ENCODE data around the gene RAP1GAP.

Gene RAP1GAP
- long read RNA-seq, donor 1, partial matches to known transcripts: 0 of 2 reads
- long read RNA-seq, donor 1, other reads (novel, unspliced or antisense): 0 of 2 reads
- long read RNA-seq, donor 2: 0 reads
- long read RNA-seq, donor 3, partial matches to known transcripts: 0 of 1 reads
- long read RNA-seq, donor 3, other reads (novel, unspliced or antisense): 0 of 1 reads
- long read RNA-seq, donor 4, partial matches to known transcripts: 0 of 1 reads
- long read RNA-seq, donor 4, other reads (novel, unspliced or antisense): 0 of 1 reads
- long read RNA-seq, donor 5, partial matches to known transcripts: 9 of 9 reads
- long read RNA-seq, donor 5, other reads (novel, unspliced or antisense): 0 of 9 reads
- long read RNA-seq, donor 6, partial matches to known transcripts: 0 of 2 reads
- long read RNA-seq, donor 6, other reads (novel, unspliced or antisense): 0 of 2 reads
- long read RNA-seq, donor 7, partial matches to known transcripts: 0 of 2 reads
- long read RNA-seq, donor 7, other reads (novel, unspliced or antisense): 0 of 2 reads
- long read RNA-seq, donor 8: 0 reads

DNA sequence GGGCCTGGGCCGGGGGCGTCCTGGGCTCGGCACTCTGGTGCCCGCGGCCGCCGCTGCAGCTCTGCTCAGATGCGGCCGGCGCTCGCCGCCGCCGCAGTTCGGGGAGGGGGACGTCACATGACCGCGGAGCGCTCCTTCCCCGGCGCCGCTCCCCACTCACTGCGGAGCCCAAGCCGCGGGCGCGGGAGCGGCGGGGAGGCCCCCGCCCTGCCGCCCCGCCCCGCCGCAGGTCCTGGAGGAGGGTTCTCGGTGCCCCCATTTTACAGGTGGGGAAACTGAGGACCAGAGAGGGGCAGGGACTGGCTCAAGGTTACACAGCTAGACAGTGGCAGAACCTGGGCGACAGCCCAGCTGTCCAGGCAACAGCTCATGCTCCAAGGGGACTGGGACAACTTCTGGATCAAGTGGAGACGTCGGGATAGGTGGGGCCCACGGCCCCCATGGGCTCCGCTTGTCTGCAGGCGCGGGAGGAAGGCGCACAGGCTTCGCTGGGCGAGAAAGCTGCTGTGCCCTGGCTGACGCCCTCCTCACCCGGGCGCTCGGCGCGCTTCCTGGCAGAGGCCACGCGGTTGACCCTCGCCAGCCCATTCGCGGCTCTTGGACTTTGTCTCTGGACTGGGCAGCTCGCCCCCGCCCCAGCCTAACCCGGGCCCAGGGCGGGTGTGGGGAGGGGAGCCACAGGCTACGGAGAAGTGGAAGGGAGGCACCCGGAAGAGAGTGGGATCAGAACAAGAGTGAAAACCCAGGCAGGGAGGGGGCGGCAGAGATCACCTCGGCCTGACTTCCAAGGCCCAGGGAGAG lies at the start of gene RAP1GAP:
RAP1GAP (minus strand) TSS at position 100 of the 801 bp plus-strand sequence. CDS start 49,325 bp downstream, outside the sequence.
- peak; percentile 74 for DNase-seq

DNA sequence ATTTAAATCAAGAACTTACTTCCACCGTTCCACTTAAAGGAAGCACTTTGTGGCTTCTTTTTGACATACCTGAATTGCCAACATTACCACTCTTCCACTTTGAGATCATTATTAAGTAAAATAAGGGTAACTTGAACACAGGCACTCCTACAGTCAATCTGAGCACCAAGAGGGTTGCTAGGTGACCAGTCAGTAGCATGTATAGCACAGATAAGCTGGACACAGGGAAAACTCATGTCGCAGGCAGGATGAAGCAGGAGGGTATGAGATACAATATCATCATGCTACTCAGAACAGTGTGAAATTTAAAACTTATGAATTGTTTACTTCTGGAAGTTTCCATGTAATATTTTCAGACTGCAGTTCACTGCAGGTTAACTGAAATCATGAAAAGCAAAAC lies 47.0 kb upstream of the RAP1GAP start:
- no peak for DNase-seq

GRCh38 chr1:21707891-21708290 lies 38.7 kb upstream of the RAP1GAP start:
- DNase-seq: no peak

DNA sequence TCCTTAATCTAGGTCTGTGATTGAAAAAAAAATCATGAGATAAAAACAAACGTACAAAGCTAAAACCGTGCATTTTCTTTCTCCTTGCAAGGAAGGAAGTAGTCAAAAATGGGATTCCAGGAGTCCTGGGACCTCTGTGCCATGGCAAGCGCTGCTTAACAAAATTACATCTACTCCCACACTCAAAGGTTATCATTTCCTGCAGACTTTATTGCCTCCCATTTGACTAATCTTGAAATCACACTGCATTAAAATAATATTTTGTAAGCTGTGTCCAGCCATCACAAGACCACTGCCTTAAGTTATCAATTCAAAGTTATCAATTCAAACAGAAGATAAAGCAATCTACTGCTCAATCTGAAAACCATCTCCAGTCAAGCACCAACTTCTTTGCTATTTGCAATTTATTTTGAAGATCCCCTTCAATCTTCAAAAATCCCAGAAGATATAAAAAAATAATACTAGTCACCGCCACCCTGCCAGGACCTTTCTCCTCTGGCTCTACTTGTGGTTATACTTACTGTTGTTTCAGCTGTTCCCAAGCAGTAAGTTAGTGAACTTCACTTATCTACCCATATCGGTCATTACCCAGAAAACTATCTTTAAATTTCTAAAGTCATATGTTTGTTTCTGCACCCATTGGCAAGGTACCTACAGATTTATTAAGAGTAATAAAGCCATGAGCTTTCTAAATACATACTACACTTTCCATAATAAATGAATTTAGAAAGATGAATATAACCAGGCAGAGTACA lies 38.1 kb upstream of the RAP1GAP start:
- no peak for DNase-seq

DNA sequence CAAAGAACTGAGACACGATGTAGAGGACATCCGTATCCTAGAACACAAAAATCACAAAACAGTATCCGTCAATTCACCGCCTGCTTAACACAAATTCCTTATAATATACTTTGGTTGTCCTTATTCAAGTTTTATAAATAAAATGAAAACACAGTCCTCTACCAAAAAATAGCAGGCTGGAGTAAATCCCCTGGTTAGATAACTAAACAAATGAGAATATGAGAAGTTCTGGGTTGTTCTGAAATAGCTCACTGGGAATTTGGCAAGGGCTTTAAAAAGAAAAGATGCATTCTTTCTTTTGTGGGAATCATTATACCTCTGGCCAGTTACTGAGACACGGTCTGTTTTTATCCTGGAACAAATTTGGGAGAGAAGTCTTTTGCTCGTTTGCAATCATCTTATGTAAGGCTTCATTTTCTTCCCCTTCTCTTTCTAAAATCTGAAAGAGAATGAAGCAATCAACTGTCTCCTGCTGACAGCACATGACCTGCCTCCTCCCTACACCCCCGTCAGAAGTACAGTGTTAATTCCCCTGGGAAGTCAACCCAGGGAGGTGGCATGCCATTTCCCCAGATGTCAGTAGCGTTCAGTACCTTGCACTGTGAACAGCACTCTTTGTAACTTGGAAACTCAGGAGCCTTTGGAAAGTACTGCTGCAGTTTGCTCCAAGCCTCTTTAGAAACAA lies 37.1 kb upstream of the RAP1GAP start:
- no peak for DNase-seq

GRCh38 chr1:21705303-21705980 lies 36.3 kb upstream of the RAP1GAP start:
- DNase-seq: no peak

DNA sequence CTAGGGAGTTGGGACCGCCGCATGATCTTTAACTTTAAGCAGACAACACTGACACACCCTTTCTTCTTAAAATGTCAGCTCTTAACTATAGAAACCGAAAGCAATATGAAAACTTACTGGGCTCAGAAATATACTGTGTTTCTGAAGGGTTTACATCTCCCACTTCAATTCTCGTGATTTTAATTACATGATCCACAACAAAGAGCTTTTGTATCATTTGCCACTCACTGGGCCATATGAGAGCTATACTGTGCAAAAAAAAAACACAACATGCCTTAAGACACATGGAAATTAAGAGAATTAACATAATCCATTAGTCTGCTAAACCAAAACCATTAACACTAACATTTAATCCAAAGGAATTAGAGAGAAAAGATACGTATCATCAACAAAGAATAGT lies 35.0 kb upstream of the RAP1GAP start:
- no peak for DNase-seq

- DNase-seq: no peak
Measured at GRCh38 chr1:21703318-21703963, 34.3 kb upstream of the RAP1GAP start.

GRCh38 chr1:21702780-21703179 lies 33.6 kb upstream of the RAP1GAP start:
- no peak for DNase-seq

- no peak for DNase-seq
Measured at GRCh38 chr1:21701401-21701800, 32.2 kb upstream of the RAP1GAP start.

- DNase-seq: no peak
Measured at GRCh38 chr1:21700094-21700493, 30.9 kb upstream of the RAP1GAP start.

- no peak for DNase-seq
Measured at GRCh38 chr1:21696931-21697330, 27.8 kb upstream of the RAP1GAP start.

GRCh38 chr1:21693732-21694131 lies 24.6 kb upstream of the RAP1GAP start:
- DNase-seq: no peak

GRCh38 chr1:21691739-21692138 lies 22.6 kb upstream of the RAP1GAP start:
- DNase-seq: no peak

- no peak for DNase-seq
Measured at GRCh38 chr1:21689661-21690372, 20.7 kb upstream of the RAP1GAP start.

DNA sequence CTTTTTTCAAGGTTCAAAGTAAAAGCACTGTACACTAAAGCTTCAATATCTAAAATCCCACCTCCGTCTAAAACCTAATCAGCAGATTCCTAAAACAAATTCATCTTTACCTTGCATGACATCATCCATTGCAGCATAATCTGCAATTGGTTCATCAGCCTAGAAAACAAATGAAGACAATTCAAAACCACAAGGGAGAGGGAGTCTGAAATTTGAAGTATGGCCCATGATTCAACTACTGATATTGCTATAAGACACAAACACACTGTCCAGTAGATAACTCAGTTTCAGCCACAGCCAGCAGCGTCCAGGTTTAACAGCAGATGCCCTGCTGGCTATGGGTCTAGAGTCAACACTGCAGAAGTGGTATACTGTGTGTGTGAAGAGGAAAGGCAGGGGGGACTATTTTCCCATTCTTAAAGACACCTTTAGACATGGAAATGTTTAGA lies 17.9 kb upstream of the RAP1GAP start:
- DNase-seq: no peak

DNA sequence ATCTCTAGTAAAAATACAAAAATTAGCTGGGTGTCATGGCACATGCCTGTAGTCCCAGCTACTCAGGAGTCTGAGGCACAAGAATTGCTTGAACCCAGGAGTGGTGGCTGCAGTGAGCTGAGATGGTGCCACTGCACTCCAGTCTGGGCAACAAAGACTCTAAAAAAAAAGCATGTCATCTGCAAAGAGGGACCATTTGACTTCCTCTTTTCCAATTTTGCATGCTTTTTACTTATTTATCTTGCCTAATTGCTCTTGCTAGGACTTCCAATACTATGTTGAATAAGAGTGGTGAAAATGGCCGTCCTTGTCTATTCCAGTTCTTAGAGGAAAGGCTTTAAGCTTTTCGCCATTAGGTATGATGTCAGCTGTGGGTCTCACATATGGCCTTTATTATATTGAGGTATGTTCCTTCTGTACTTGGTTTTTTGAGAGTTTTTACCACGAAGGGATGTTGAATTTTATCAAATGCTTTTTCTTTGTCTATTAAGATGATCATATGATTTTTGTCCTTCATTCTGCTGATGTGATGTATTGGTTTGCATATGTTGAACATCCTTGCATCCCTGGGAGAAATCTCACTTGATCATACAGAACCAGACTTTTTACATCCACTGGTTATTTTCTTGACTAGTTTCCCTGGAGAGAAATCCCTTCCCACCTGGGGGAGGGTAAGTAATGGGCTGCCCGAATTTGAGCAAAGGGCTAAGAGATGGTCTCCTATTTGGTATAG lies 17.0 kb upstream of the RAP1GAP start:
- no peak for DNase-seq

- no peak for DNase-seq
Measured at GRCh38 chr1:21681426-21681825, 12.3 kb upstream of the RAP1GAP start.

DNA sequence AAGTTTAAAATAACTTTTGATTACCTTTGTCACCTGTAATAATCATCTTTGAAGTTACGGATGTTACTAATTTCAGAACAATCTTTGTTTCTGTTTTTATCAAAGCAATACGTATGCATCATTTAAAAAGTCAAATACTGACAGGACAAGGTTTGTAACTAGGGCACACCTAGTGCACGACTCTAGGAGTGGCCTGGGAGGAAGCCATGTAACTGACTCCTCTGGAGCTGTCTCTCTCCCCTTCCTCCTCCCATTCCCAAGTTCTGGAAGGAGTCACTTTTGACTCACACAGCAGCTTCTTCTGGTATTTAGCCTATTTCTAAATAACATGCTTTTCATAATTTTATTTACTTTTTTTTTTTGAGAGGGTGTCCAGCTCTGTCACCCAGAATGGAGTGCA lies 11.8 kb upstream of the RAP1GAP start:
- DNase-seq: no peak

Data from right kidney (tissue), 9 donors.